ENCODE results near the gene CFAP119.

The CFAP119 gene

DNA sequence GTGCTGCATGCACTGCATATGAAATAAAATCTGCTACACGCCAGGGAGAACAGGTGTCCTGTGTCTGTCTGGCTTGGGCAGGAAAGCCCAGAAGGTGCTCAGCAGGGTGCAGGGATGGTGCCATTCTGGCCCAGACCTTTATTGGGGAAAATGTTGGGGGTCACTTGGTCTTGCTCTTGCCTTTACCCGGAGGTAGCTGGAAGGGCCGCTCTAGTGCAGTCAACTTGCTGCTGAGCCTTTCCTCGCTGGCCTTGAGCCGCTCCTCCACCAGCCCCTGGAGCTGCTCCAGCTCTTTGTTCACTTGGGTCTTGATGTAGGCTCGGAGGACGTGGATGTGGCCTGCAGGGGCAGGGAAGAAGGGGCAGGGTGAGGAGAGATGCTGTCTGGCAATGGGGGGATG, 4.5 kb downstream of the CFAP119 start:
- TF ChIP-seq, protein P1, sequence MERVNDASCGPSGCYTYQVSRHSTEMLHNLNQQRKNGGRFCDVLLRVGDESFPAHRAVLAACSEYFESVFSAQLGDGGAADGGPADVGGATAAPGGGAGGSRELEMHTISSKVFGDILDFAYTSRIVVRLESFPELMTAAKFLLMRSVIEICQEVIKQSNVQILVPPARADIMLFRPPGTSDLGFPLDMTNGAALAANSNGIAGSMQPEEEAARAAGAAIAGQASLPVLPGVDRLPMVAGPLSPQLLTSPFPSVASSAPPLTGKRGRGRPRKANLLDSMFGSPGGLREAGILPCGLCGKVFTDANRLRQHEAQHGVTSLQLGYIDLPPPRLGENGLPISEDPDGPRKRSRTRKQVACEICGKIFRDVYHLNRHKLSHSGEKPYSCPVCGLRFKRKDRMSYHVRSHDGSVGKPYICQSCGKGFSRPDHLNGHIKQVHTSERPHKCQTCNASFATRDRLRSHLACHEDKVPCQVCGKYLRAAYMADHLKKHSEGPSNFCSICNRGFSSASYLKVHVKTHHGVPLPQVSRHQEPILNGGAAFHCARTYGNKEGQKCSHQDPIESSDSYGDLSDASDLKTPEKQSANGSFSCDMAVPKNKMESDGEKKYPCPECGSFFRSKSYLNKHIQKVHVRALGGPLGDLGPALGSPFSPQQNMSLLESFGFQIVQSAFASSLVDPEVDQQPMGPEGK (CRISPR knock-in tag; IDR thresholded peaks at IDR 0.05; ENCODE audit: borderline replicate concordance) = no peak
- no peak for TF ChIP-seq CSDC2 (CRISPR knock-in tag; IDR thresholded peaks at IDR 0.05)
- TF ChIP-seq TOX (CRISPR knock-in tag; IDR thresholded peaks at IDR 0.05; ENCODE audit: borderline replicate concordance) = no peak
- TF ChIP-seq, protein P2, sequence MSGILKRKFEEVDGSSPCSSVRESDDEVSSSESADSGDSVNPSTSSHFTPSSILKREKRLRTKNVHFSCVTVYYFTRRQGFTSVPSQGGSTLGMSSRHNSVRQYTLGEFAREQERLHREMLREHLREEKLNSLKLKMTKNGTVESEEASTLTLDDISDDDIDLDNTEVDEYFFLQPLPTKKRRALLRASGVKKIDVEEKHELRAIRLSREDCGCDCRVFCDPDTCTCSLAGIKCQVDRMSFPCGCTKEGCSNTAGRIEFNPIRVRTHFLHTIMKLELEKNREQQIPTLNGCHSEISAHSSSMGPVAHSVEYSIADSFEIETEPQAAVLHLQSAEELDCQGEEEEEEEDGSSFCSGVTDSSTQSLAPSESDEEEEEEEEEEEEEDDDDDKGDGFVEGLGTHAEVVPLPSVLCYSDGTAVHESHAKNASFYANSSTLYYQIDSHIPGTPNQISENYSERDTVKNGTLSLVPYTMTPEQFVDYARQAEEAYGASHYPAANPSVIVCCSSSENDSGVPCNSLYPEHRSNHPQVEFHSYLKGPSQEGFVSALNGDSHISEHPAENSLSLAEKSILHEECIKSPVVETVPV (CRISPR knock-in tag; IDR thresholded peaks at IDR 0.05) = no peak
- no peak for TF ChIP-seq PPARA (CRISPR knock-in tag; IDR thresholded peaks at IDR 0.05; ENCODE audit: borderline replicate concordance)
- no peak for TF ChIP-seq RARB (CRISPR knock-in tag; IDR thresholded peaks at IDR 0.05)
- TF ChIP-seq ZC3H10 (CRISPR knock-in tag; IDR thresholded peaks at IDR 0.05) = no peak
- no peak for TF ChIP-seq BACH2 (CRISPR knock-in tag; IDR thresholded peaks at IDR 0.05; ENCODE audit: borderline replicate concordance)
- TF ChIP-seq, protein P3, sequence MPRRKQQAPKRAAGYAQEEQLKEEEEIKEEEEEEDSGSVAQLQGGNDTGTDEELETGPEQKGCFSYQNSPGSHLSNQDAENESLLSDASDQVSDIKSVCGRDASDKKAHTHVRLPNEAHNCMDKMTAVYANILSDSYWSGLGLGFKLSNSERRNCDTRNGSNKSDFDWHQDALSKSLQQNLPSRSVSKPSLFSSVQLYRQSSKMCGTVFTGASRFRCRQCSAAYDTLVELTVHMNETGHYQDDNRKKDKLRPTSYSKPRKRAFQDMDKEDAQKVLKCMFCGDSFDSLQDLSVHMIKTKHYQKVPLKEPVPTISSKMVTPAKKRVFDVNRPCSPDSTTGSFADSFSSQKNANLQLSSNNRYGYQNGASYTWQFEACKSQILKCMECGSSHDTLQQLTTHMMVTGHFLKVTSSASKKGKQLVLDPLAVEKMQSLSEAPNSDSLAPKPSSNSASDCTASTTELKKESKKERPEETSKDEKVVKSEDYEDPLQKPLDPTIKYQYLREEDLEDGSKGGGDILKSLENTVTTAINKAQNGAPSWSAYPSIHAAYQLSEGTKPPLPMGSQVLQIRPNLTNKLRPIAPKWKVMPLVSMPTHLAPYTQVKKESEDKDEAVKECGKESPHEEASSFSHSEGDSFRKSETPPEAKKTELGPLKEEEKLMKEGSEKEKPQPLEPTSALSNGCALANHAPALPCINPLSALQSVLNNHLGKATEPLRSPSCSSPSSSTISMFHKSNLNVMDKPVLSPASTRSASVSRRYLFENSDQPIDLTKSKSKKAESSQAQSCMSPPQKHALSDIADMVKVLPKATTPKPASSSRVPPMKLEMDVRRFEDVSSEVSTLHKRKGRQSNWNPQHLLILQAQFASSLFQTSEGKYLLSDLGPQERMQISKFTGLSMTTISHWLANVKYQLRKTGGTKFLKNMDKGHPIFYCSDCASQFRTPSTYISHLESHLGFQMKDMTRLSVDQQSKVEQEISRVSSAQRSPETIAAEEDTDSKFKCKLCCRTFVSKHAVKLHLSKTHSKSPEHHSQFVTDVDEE (CRISPR knock-in tag; IDR thresholded peaks at IDR 0.05) = no peak
- no peak for TF ChIP-seq ZNF565 (CRISPR knock-in tag; conservative IDR thresholded peaks at IDR 0.05; ENCODE audit: low read depth)
- no peak for TF ChIP-seq ZNF70 (CRISPR knock-in tag; IDR thresholded peaks at IDR 0.05)
- TF ChIP-seq OSR1 (CRISPR knock-in tag; IDR thresholded peaks at IDR 0.05) = no peak
- no peak for TF ChIP-seq TCF4 (CRISPR knock-in tag; IDR thresholded peaks at IDR 0.05; ENCODE audit: borderline replicate concordance)
- no peak for TF ChIP-seq ZNF8 (CRISPR knock-in tag; IDR thresholded peaks at IDR 0.05)
- TF ChIP-seq ARNTL (CRISPR knock-in tag; IDR thresholded peaks at IDR 0.05; ENCODE audit: borderline replicate concordance, low read depth) = no peak
- no peak for TF ChIP-seq SNAI2 (CRISPR knock-in tag; IDR thresholded peaks at IDR 0.05)
- TF ChIP-seq, protein P4, sequence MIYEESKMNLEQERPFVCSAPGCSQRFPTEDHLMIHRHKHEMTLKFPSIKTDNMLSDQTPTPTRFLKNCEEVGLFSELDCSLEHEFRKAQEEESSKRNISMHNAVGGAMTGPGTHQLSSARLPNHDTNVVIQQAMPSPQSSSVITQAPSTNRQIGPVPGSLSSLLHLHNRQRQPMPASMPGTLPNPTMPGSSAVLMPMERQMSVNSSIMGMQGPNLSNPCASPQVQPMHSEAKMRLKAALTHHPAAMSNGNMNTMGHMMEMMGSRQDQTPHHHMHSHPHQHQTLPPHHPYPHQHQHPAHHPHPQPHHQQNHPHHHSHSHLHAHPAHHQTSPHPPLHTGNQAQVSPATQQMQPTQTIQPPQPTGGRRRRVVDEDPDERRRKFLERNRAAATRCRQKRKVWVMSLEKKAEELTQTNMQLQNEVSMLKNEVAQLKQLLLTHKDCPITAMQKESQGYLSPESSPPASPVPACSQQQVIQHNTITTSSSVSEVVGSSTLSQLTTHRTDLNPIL (CRISPR knock-in tag; IDR thresholded peaks at IDR 0.05; ENCODE audit: low read depth) = no peak
- TF ChIP-seq ISL1 (CRISPR knock-in tag; IDR thresholded peaks at IDR 0.05) = no peak
- no peak for TF ChIP-seq ZFP3 (CRISPR knock-in tag; IDR thresholded peaks at IDR 0.05)
- no peak for TF ChIP-seq ESRRG (CRISPR knock-in tag; IDR thresholded peaks at IDR 0.05)
- ATAC-seq = no peak

DNA sequence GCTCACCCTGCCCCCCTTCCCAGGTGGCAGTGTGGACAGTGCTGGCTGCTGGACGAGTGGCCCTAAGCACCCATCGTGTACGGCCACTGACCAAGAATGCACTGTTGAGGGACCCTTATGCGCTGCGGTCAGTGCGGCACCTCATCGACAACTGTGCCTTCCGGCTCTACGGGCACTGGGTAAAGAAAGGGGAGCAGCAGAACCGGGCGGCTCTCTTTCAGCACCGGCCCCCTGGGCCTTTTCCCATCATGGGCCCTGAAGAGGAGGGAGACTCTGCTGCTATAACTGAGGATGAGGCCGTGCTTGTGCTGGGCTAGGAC, 5.1 kb downstream of the CFAP119 start:
- no peak for ATAC-seq
- TF ChIP-seq OSR1 (CRISPR knock-in tag; IDR thresholded peaks at IDR 0.05) (no peak), ZNF8 (CRISPR knock-in tag; IDR thresholded peaks at IDR 0.05) (no peak), SNAI2 (CRISPR knock-in tag; IDR thresholded peaks at IDR 0.05) (no peak), PPARA (CRISPR knock-in tag; IDR thresholded peaks at IDR 0.05; ENCODE audit: borderline replicate concordance) (no peak), ISL1 (CRISPR knock-in tag; IDR thresholded peaks at IDR 0.05) (no peak), ZC3H10 (CRISPR knock-in tag; IDR thresholded peaks at IDR 0.05) (no peak), ARNTL (CRISPR knock-in tag; IDR thresholded peaks at IDR 0.05; ENCODE audit: borderline replicate concordance, low read depth) (no peak), TCF4 (CRISPR knock-in tag; IDR thresholded peaks at IDR 0.05; ENCODE audit: borderline replicate concordance) (no peak)
- TF ChIP-seq, protein P4 (CRISPR knock-in tag; IDR thresholded peaks at IDR 0.05; ENCODE audit: low read depth) = no peak
- TF ChIP-seq, protein P3 (CRISPR knock-in tag; IDR thresholded peaks at IDR 0.05) = no peak

Data from SK-N-SH treated with all-trans-retinoic acid at 6 μM for 48 hours (cell line).